Measurements from ENCODE around the gene ABHD8.

ABHD8 gene

DNA sequence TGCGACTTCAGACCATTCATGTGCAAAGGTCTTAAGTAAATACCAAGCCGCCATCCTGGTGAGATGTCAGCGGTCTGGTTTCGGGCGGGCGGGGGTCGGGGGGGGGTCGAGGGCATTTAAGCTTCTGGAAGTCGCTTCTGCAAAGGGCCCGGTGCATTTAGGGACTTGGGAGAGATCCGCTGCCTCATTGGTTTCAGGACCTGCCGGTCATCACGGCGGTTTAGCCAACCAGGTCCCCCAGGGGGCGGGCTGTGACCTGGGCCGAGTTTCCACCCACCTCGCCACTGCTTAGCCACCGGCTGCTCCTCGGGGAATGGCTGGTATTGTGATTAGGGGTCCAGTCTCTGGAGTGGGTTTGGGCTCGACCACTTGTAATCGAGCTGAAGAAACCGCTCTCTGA lies 13.7 kb downstream of the ABHD8 start:
- in situ Hi-C loops (cut with MboI; ENCODE audit: low sequenced_read_pairs, unreplicated experiment) = loop anchor here (10.0 kb wide), 1 partner anchor 225 kb away; no protein-coding TSS in a partner anchor
- DNase-seq (ENCODE audit: low spot score) = peak; percentile 86
- TF ChIP-seq, protein P1, sequence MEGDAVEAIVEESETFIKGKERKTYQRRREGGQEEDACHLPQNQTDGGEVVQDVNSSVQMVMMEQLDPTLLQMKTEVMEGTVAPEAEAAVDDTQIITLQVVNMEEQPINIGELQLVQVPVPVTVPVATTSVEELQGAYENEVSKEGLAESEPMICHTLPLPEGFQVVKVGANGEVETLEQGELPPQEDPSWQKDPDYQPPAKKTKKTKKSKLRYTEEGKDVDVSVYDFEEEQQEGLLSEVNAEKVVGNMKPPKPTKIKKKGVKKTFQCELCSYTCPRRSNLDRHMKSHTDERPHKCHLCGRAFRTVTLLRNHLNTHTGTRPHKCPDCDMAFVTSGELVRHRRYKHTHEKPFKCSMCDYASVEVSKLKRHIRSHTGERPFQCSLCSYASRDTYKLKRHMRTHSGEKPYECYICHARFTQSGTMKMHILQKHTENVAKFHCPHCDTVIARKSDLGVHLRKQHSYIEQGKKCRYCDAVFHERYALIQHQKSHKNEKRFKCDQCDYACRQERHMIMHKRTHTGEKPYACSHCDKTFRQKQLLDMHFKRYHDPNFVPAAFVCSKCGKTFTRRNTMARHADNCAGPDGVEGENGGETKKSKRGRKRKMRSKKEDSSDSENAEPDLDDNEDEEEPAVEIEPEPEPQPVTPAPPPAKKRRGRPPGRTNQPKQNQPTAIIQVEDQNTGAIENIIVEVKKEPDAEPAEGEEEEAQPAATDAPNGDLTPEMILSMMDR (IDR thresholded peaks at IDR 0.05; ENCODE audit: borderline replicate concordance, control extremely low read depth, extremely low read depth, insufficient read depth, missing control alignments) = no peak

DNA sequence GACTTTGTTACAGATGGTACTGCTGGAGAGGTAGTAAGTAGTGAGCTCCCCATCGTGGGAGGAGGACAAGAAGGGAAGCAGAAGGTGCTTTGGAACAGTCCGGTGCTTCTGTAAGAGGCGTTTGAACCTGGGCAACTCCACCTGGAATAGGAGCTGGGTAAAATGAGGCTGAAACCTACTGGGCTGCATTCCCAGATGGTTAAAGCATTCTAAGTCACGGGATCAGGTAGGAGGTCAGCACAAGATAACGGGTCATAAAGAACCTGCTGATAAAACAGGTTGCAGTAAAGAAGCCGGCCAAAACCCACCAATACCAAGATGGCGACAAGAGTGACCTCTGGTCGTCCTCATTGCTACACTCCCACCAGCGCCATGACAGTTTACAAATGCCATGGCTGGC lies 16.5 kb downstream of the ABHD8 start:
- DNase-seq (ENCODE audit: low spot score) = no peak
- TF ChIP-seq, protein P1 (IDR thresholded peaks at IDR 0.05; ENCODE audit: borderline replicate concordance, control extremely low read depth, extremely low read depth, insufficient read depth, missing control alignments) = no peak
- in situ Hi-C loops (cut with MboI; ENCODE audit: low sequenced_read_pairs, unreplicated experiment) = loop anchor here (10.0 kb wide), 1 partner anchor 222 kb away; no protein-coding TSS in a partner anchor

DNA sequence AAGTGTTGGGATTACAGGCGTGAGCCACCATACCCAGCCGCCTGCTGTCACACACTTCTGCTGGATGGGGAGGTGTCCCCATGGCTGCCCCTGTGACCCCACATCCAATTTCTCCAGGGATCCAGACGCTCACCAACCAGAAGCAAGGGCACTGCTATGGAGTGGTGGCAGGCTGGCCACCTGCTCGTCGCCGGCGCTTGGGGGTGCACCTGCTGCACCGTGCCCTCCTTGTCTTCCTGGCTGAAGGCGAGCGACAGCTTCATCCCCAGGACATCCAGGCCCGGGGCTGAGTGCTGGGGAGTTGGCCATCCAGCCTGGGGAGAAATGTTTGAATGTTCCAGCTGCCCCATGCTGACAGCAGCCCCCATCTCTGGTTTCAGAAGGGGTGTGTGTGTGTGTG lies 17.0 kb downstream of the ABHD8 start:
- in situ Hi-C loops (cut with MboI; ENCODE audit: low sequenced_read_pairs, unreplicated experiment) = loop anchor here (10.0 kb wide), 1 partner anchor 221 kb away; no protein-coding TSS in a partner anchor
- TF ChIP-seq, protein P1 (IDR thresholded peaks at IDR 0.05; ENCODE audit: borderline replicate concordance, control extremely low read depth, extremely low read depth, insufficient read depth, missing control alignments) = no peak
- DNase-seq (ENCODE audit: low spot score) = no peak

DNA sequence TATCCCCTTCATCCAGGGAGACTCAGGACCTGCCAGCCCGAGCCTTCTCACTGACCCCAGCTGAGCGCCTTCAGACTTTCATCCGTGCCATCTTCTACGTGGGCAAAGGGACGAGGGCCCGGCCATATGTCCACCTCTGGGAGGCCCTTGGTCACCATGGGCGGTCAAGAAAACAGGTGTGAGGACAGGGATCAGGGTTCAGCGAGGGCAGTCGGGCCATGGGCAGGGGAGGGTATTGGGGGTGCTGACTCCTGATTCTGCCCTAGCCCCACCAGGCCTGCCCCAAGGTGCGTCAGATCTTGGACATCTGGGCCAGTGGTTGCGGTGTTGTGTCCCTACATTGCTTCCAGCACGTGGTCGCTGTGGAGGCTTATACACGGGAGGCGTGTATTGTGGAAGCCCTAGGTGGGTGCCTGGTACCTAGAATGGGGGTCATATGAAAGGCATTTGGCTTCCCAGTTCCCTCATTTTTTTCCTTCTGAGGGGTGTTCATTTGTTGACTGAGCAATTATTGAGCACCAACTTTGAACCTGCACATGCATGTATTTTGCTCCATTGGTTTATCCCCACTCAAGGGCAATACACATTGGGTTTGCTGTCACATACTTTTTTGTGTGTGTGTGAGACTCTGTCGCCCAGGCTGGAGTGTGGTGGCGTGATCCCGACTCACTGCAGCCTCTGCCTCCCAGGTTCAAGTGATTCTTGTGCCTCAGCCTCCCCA lies 17.6 kb downstream of the ABHD8 start:
- TF ChIP-seq, protein P1 (IDR thresholded peaks at IDR 0.05; ENCODE audit: borderline replicate concordance, control extremely low read depth, extremely low read depth, insufficient read depth, missing control alignments) = no peak
- in situ Hi-C loops (cut with MboI; ENCODE audit: low sequenced_read_pairs, unreplicated experiment) = loop anchor here (10.0 kb wide), 1 partner anchor 221 kb away; no protein-coding TSS in a partner anchor
- no peak for DNase-seq (ENCODE audit: low spot score)

DNA sequence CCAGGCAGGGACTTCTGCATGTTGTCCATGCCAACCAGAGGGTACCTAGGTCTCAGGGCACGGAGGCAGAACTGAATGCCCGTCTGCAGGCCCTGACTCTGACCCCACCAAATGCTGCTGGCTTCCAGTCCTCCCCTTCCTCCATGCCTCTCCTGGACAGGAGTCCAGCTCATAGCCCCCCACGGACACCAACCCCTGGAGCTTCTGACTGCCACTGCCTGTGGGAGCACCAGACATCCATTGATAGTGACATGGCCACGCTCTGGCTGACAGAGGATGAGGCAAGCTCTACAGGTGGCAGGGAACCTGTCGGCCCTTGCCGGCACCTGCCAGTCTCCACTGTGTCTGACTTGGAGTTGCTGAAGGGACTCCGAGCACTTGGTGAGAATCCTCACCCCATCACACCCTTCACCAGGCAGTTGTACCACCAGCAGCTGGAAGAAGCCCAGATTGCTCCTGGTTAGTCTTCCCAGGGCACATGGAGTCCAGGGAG lies 19.7 kb downstream of the ABHD8 start:
- TF ChIP-seq, protein P1 (IDR thresholded peaks at IDR 0.05; ENCODE audit: borderline replicate concordance, control extremely low read depth, extremely low read depth, insufficient read depth, missing control alignments) = no peak
- DNase-seq (ENCODE audit: low spot score) = no peak
- in situ Hi-C loops (cut with MboI; ENCODE audit: low sequenced_read_pairs, unreplicated experiment) = loop anchor here (10.0 kb wide), 1 partner anchor 219 kb away; no protein-coding TSS in a partner anchor

DNA sequence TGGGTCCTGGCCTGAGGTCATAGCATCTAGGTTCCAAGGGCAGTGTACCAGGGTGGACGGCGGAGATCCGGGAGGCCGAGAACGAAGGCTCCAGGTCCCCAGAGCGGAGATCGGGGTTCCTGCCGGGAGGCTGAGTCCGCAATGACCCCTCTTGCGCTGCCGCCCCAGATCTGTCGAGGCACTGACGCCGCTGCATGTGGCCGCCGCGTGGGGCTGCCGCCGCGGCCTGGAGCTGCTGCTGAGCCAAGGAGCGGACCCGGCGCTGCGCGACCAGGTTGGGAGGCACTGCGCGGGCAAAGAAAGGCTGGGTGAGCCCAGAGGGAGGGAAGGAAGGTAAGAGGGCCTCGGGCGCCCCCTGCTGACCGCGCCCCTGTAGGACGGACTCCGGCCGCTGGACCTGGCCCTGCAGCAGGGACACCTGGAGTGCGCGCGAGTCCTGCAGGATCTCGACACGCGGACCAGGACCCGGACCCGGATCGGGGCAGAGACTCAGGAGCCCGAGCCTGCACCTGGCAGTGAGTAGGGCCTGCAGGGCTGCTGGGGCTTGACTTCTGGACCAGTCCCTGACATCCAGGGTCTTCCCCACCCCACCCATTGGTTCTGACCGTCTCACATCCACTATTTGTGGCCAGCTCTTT lies 20.6 kb downstream of the ABHD8 start:
- in situ Hi-C loops (cut with MboI; ENCODE audit: low sequenced_read_pairs, unreplicated experiment) = loop anchor here (10.0 kb wide), 1 partner anchor 218 kb away; no protein-coding TSS in a partner anchor
- DNase-seq (ENCODE audit: low spot score) = peak; percentile 93
- TF ChIP-seq, protein P1 (IDR thresholded peaks at IDR 0.05; ENCODE audit: borderline replicate concordance, control extremely low read depth, extremely low read depth, insufficient read depth, missing control alignments) = peak; percentile 92
